Keratinocyte (primary cell): ENCODE measurements around the gene ADCY5. TPM values are rescaled to one million over a fixed set of nuclear protein-coding genes. Genes with fewer than 3 reads are reported as not detected.

Experiments used
- DNase-seq: peaks from one replicate; pipeline ENCODE4 v3.0.0-alpha.2; 2011; ENCODE audit warnings: low read depth, missing footprints, low spot score
- FAIRE-seq: peaks from 2 replicates; lab custom pipeline; 2011; peaks lifted over from hg19 to GRCh38; lab: Jason Lieb, UNC
- H2AFZ ChIP-seq: 2 replicates; pipeline ENCODE4 v1.6.0; 2012; ENCODE audit warnings: low read length, control low read depth, inconsistent platforms; ENCODE audit not compliant: control insufficient read depth
- H3K27ac ChIP-seq: 2 replicates; pipeline ENCODE4 v1.5.1; 2011; ENCODE audit warnings: low read length; ENCODE audit not compliant: control insufficient read depth, insufficient read depth
- H3K27me3 ChIP-seq: 3 replicates; pipeline ENCODE4 v1.6.0; 2011; ENCODE audit warnings: low read length; ENCODE audit not compliant: control insufficient read depth, insufficient read depth; ENCODE audit errors: extremely low read depth
- H3K36me3 ChIP-seq, 2 experiments: 2 replicates in 1 of 2; 3 replicates in 1 of 2; pipeline ENCODE4 v1.5.1; 2011; ENCODE audit warnings: low read length in 2 of 2, mild to moderate bottlenecking in 1 of 2; ENCODE audit not compliant: control insufficient read depth in 2 of 2, insufficient read depth in 2 of 2; ENCODE audit errors: extremely low read depth in 1 of 2
- H3K4me1 ChIP-seq: 3 replicates; pipeline ENCODE4 v1.5.1; 2011; ENCODE audit warnings: low read length; ENCODE audit not compliant: control insufficient read depth, insufficient read depth; ENCODE audit errors: extremely low read depth
- H3K4me2 ChIP-seq: 3 replicates; pipeline ENCODE4 v1.6.0; 2011; ENCODE audit warnings: low read depth, low read length; ENCODE audit not compliant: control insufficient read depth, insufficient read depth; ENCODE audit errors: extremely low read depth
- H3K4me3 ChIP-seq, 3 experiments: fragments of 200-600 bp in 1 of 3; sonication (generic) in 1 of 3; 2 replicates in 2 of 3; 3 replicates in 1 of 3; pipeline ENCODE4 v1.5.1; 2011 to 2016; ENCODE audit warnings: low read length in 3 of 3, mild to moderate bottlenecking in 3 of 3, control low read depth in 2 of 3, inconsistent platforms in 1 of 3, low read depth in 1 of 3, mixed read lengths in 1 of 3, mixed run types in 1 of 3, moderate library complexity in 1 of 3; ENCODE audit not compliant: control insufficient read depth in 2 of 3, insufficient read depth in 2 of 3; ENCODE audit errors: extremely low read depth in 1 of 3
- H3K79me2 ChIP-seq: 2 replicates; pipeline ENCODE4 v1.6.0; 2012; ENCODE audit warnings: low read length; ENCODE audit not compliant: control insufficient read depth, insufficient read depth
- H3K9ac ChIP-seq: 3 replicates; pipeline ENCODE4 v1.6.0; 2011; ENCODE audit warnings: low read length; ENCODE audit not compliant: control insufficient read depth, insufficient read depth; ENCODE audit errors: extremely low read depth
- H3K9me1 ChIP-seq: 3 replicates; pipeline ENCODE4 v1.6.0; 2011; ENCODE audit warnings: low read length; ENCODE audit not compliant: control insufficient read depth, insufficient read depth; ENCODE audit errors: extremely low read depth
- H3K9me3 ChIP-seq: 2 replicates; pipeline ENCODE4 v1.5.1; 2012; ENCODE audit warnings: low read depth, low read length; ENCODE audit not compliant: control insufficient read depth
- H4K20me1 ChIP-seq: 3 replicates; pipeline ENCODE4 v1.6.0; 2011; ENCODE audit warnings: low read length; ENCODE audit not compliant: control insufficient read depth, insufficient read depth; ENCODE audit errors: extremely low read depth
- CTCF ChIP-seq, 3 experiments: IDR thresholded peaks in 1 of 3; conservative IDR thresholded peaks in 1 of 3; optimal IDR thresholded peaks in 1 of 3; 2 replicates in 2 of 3; 3 replicates in 1 of 3; pipeline versions ENCODE3 to v1.5.1; 2011; ENCODE audit warnings: low read length in 3 of 3, mild to moderate bottlenecking in 3 of 3, moderate library complexity in 2 of 3, control low read depth in 1 of 3, inconsistent platforms in 1 of 3; ENCODE audit not compliant: insufficient read depth in 2 of 3; ENCODE audit errors: extremely low read depth in 1 of 3
- EZH2 ChIP-seq: IDR thresholded peaks from one replicate; pipeline ENCODE4 v1.6.1; 2012; ENCODE audit warnings: inconsistent platforms, mild to moderate bottlenecking, low read length, moderate library complexity
- dilution Hi-C: fragments of 300-500 bp; cut with MboI; formaldehyde crosslinking; loops from one replicate; pipeline ENCODE4 v1.7.0; 2020; ENCODE audit warnings: low sequenced_read_pairs; ENCODE audit not compliant: extremely low pct_ligation_motif_present
- polyA plus RNA-seq, 5 experiments: library from polyadenylated mRNA; depleted of rRNA in 3 of 5; stranded (reverse) in 3 of 5; stranded (forward) in 1 of 5; unstranded in 1 of 5; fragments of >200 nt; gene quantifications; 1 replicate in 1 of 5; 2 replicates in 3 of 5; 3 replicates in 1 of 5; pipeline versions ENCODE4 v1.2.1 to v1.2.3, GENCODE V29; 2011 to 2012; ENCODE audit warnings: missing spikeins in 2 of 5, low read depth in 1 of 5, low replicate concordance in 1 of 5

Gene ADCY5
- polyA plus RNA-seq, 1 donor (not counting 4 experiments of a cell fraction or from before 2014, with no cell fraction given), result not detected

GRCh38 chr3:123346021-123346420 lies 102.9 kb downstream of the ADCY5 start:
- no peak overlapping the region for H3K4me2 ChIP-seq
- no peak overlapping the region for H3K4me3 ChIP-seq
- H3K27me3 ChIP-seq, result peaks cover 33% of the 10 kb centered on the region
- TF ChIP-seq CTCF (optimal IDR thresholded peaks at IDR 0.05 in 1 of 3, IDR thresholded peaks at IDR 0.05 in 1 of 3, conservative IDR thresholded peaks at IDR 0.05 in 1 of 3; ENCODE audit: extremely low read depth in 1 of 3, insufficient read depth in 2 of 3, low read length in 3 of 3) (no peak), EZH2 (no peak)
- no peaks in the 10 kb centered on the region for H3K79me2 ChIP-seq
- H3K9me3 ChIP-seq, result no peaks in the 10 kb centered on the region
- H3K36me3 ChIP-seq, result no peaks in the 10 kb centered on the region
- H3K4me1 ChIP-seq, result no peaks in the 10 kb centered on the region
- FAIRE-seq (no peak), DNase-seq (no peak)
- no peaks in the 10 kb centered on the region for H3K9me1 ChIP-seq
- H3K9ac ChIP-seq, result no peak overlapping the region
- no peaks in the 10 kb centered on the region for H4K20me1 ChIP-seq
- no peak overlapping the region for H3K27ac ChIP-seq
- H2AFZ ChIP-seq, result no peak overlapping the region
- dilution Hi-C loops, result no loop called here

- no peak for DNase-seq
- no peak overlapping the region for H3K4me2 ChIP-seq
- TF ChIP-seq EZH2 (no peak), CTCF (optimal IDR thresholded peaks at IDR 0.05 in 1 of 3, IDR thresholded peaks at IDR 0.05 in 1 of 3, conservative IDR thresholded peaks at IDR 0.05 in 1 of 3; ENCODE audit: extremely low read depth in 1 of 3, insufficient read depth in 2 of 3, low read length in 3 of 3) (no peak)
- H3K27me3 ChIP-seq, result peaks cover 31% of the 10 kb centered on the region
- no peak for FAIRE-seq
- no peaks in the 10 kb centered on the region for H3K36me3 ChIP-seq
- dilution Hi-C loops, result no loop called here
- no peak overlapping the region for H3K27ac ChIP-seq
- no peaks in the 10 kb centered on the region for H3K9me3 ChIP-seq
- H2AFZ ChIP-seq, result no peak overlapping the region
- no peak overlapping the region for H3K4me3 ChIP-seq
- H4K20me1 ChIP-seq, result no peaks in the 10 kb centered on the region
- H3K9me1 ChIP-seq, result no peaks in the 10 kb centered on the region
- H3K4me1 ChIP-seq, result no peaks in the 10 kb centered on the region
- H3K9ac ChIP-seq, result no peak overlapping the region
- H3K79me2 ChIP-seq, result no peaks in the 10 kb centered on the region
Measured at GRCh38 chr3:123344907-123345594, 103.8 kb downstream of the ADCY5 start.
